ENCODE measurements around the gene KCNJ15. TPM values are rescaled to one million over a fixed set of nuclear protein-coding genes. Genes with fewer than 3 reads are reported as not detected.

The KCNJ15 gene
- total RNA-seq, 1 donor: under 0.01 TPM

DNA sequence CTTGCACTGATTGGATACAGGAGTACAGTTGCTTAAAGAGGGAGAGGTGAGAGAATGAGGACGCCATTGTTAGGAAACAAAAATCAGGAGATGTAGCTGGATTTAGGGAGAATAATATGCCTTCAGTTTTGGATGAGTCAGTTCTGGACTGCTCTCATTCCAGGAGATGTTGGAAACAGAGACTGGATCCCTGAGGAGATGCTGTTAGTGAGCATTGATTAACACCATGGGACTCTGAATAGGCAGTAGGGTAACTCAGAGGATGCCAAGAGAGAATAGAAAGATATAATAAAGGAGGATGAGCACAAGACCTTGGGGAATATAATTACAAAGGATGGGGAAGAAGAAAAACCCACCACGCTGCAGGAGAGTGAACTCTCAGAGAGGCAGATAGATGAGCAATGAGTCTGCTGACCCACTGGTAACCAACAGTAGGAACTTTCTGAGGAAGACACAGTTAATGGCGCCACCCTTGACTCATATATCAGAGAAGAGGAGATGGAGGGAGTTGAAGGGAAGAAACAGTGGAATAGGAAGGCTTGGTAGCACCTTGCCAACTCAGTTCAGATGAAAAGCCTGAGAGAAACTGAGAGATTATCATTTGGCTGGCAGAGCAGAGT, 10.5 kb downstream of the KCNJ15 start:
- DNase-seq (ENCODE audit: low read depth in 2 of 3, low spot score in 2 of 3): no peak

DNA sequence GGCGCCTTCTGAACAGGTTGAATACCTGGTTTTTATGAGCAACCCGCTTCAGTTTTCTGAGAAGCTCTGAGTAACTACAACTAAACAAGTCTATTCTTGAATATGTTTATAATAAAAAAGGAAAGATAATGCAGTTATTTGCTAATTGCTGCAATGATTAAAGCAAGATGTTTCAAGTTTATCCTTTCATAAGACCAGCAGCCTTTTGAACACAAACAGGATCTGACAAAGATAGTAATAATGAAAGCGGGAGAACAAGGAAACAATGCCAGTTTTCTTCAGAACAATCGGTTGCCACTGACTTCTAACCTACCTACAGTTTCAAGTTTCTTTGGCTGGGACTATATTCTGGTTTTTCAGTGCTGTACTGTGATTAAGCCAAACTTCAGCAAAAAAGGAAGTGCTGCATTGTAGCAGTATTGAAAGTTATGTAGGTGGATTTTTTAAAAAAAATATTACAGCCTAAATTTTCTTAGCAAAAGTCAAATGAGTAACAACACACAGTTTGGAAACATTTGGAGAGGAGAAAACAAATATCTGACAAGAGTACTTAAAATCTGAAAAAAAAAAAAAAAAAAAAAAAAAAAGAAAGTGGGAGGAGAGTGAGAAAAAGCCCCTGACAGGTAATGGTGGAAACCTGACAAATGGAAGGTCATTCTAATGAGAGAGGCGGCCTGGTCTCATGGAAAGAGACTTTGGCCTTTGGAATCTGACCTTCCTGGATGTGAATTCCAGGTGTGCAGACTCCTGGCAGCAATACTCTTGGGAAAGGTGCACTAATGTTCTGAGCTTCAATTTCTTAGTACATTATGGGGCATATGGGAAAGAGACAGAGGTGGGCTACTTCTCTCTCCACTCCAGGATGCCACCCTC, 11.4 kb downstream of the KCNJ15 start:
- no peak for DNase-seq (ENCODE audit: low read depth in 2 of 3, low spot score in 2 of 3)

DNA sequence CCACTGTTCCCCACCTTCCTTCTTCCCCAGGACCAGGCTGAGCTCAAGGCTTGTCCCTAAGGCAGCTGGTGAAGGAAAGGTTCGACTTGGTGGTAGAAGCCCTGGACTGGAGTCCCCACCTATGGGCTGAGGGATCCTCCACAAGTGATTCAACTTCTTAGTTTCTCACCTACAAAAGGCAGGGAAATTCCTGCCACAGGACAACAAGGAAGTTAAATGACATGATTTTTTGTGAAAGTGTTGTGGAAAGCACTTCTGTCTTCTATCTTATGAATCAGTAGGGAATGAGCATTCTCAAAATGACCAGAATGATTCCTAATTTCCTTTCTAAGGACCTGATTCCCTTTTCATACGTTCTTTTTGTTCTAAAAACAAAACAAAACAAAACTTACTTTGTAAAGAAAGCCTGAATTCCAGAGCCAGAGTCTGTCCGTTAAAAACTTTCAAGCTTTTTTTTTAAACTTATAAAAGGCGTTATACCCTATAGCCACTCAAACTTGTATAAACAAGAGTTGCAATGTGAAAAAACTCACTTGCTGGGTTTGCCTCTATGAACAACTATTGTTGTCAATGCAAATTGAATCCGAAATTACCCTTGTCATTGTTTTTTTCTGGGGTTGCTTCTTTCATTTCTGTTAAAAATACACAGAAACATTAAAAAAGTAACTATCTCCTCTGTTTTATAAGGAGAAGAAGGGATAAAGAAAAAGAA, 12.2 kb downstream of the KCNJ15 start:
- no peak for DNase-seq (ENCODE audit: low read depth in 2 of 3, low spot score in 2 of 3)

DNA sequence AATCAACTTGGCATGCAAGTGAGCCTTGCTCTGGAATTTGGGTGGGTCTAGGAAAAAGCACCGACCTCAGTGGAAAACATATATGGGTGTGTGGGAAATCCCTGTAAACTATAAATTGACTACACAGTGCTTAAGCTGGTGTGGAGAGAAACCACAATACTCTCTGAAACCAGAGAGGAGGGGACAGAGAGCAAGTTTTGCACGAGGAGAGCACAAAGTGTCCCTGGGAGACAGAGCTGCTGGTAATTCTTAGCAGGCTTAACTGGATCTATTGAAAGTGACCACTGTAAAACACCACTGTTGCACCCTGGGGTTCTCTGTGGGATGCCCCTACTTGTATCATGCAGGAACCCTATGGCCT, 12.8 kb downstream of the KCNJ15 start:
- DNase-seq (ENCODE audit: low read depth in 2 of 3, low spot score in 2 of 3): no peak

DNA sequence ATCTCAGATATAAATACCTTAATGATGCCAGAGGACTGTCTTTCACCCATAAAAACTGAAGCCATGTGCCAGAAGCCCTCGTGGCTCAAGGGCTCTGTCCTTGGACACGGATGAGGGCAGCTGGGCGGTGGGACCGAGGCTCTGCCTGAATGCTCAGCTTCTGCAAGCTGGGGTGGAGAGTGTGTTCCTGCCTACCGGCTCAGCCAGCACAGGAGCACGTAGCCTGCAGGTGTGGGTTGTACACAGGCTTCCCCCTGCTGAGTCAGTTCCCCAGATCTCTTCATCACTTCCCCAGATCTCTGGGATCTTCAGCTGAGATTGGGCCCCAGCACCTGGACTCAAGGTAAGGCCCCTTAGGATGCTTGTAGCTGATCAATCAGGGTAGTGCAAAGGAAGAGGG, 15.4 kb downstream of the KCNJ15 start:
- no peak for DNase-seq (ENCODE audit: low read depth in 2 of 3, low spot score in 2 of 3)

DNA sequence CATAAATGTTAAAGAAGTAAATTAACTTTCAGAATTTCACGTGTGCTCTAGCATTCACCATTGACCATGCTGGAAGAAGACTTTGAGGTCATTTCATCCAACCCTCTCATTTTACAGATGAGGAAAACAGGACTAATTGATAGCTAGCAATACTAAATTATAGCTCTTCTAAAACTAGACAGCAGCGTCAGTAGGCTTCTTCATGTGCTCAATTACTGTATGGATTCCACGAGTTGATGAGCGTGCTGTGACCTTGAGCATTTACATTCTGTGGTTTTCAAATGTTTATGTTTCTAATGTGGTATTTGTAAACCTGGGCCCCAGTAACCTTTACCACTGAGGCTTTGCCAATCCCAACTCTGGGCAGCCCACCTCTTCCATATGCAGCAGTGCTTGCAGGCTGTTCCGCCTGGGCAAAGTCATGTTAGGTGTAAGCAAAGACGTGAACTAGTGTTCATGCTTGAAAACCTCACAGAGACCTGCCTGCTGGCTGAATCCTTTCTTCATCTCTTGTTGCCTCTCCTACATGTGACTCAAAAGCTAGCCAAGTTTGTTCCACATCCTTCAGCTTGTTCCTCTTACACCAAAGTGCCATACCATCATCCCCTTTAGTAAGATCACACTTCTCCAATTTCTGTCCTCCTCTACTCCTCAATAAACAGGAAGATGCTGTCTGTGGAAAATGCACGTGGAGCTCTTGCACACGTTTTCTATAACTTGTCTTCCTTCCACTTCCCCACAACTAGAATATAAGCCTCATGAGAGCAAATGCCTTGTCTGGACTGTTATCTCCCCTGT, 17.2 kb downstream of the KCNJ15 start:
- peak in 1 of 3 donors; percentile 19 for DNase-seq (ENCODE audit: low read depth in 2 of 3, low spot score in 2 of 3)

DNA sequence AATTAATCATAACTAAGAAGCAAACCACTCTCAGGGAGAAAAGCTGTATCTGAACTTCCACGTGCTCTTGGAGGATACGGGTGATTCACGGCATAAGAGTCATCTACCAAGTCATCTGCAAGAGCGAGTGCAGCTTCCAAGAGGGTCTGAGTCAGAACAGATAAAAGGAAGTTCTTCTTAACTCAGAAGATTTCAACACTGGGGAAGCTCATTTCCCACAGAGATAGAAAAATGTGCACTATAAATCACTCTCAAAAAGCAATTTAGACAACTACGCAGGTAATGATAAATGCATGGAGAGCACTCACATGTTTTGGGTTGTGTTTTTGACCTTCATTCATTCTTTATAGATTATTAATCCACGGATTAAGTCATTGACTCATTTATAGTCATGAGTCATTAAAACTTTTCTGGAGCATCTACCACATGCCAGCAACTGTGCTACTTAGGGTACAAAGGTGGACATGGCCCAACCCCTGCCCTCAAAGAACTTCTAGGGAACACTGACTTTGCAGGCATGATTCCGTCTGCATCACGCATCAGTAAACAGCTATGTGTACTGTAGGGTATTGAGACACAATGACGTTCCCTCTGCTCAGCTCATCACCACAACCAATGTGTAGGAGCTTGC, 20.8 kb downstream of the KCNJ15 start:
- peak in 2 of 3 donors; percentile 37 to 43 for DNase-seq (ENCODE audit: low read depth in 2 of 3, low spot score in 2 of 3)

DNA sequence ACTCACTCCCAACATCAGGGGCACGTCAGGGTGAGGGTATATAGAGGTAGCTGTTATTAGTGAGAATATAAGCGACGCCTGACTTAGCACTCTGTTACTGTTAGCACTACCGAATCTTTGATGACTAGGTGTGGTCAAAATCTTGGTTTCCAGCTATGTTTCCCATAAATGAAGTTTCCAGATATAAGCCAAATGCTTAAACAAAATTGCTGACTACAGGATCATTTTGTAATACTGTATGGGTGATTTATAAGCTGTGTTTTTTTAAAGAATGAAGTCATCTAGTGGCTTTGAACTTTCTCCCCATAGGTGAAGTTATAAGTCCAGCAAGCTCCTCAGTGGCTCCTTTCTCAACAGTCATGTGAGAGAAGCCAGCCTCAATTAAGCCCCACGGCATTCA, 23.7 kb downstream of the KCNJ15 start:
- DNase-seq (ENCODE audit: low read depth in 2 of 3, low spot score in 2 of 3): no peak

DNA sequence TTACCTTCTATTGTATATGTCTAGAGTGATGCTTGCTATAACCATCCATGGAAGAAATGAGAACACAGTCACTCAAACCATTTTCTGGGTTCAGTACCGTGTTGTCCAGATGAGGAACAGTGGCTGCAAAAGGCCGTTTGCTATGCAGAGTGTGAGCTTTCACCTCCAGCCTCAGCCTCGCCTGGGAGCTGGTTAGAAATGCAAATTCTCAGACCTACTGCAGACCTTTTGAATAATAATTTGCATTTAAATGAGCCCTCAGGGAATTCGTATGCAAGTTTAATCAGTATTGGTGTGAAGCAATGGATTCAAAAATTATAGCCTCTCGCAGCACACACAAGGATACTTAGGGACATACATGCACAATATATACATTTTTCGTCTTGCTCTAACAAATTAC, 24.1 kb downstream of the KCNJ15 start:
- no peak for DNase-seq (ENCODE audit: low read depth in 2 of 3, low spot score in 2 of 3)

DNA sequence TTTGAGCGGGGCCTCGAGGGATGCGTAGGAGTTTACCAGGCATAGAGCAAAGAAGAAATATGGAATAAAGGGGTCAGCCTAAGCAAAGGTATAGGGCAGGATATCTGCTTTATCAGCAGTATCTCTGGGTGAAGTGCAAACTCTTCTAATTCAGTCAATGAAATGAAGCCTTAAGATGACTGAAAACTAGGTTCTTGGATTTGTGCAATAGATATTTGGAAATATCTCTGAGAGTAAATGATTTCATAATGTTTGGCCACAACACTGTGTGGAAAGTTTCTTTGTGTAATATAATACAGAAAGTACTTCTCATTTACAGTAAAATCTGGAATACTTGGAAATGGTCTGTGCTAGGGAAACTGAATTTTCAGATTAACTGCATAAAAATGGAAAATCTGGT, 26.1 kb downstream of the KCNJ15 start:
- DNase-seq (ENCODE audit: low read depth in 2 of 3, low spot score in 2 of 3): no peak

DNA sequence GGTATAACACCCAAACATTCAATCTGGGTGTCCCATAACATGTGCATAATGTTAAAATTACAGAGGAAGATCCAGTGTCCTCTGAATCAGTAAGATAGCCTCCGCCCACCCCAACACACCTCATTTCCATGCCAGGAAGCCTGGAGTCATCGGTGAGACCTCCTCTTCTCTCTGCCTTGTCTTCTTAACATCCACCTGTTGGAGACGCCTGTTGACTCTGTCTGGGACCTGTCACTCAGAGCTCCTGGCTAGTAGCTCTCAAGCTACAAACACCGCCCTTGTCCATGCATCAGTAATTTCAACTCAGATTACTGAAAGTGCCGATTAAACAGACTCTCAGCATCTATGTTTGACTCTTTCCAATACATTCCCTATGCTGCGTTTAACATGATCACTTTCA, 27.4 kb downstream of the KCNJ15 start:
- DNase-seq (ENCODE audit: low read depth in 2 of 3, low spot score in 2 of 3): no peak

DNA sequence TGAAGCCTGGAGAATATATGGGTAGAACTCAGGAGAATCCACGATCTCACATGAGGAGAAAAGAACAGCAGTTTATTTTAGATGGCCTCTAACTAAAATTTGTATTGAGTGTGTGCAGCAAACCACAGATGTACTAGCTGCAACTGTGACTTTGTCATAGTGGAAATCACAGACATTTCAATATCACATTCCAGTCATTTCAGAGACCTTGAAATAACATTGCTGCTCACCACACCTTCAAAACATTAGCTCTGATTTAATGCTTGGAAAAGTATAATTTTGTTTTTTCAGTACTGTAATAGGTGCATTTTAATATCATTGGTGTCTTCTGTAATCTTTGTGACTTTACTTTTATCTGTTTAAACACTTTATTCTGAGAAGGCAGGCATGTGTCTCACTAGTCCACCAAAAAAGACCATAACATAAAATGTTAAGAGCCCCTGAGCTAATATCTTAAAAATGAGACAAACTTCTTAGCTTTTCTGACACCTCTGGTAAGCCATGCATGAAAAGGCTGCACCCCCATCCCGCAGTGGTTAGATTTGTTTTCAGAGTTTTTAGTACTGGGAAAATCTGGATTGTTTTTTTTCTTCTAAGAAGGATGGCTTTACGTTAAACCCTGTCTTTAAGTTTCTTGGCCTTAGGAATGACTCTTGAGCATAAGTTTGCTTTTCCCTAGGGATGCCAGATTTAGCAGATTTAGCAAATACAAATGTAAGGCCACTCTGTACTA, 30.1 kb downstream of the KCNJ15 start:
- no peak for DNase-seq (ENCODE audit: low read depth in 2 of 3, low spot score in 2 of 3)

DNA sequence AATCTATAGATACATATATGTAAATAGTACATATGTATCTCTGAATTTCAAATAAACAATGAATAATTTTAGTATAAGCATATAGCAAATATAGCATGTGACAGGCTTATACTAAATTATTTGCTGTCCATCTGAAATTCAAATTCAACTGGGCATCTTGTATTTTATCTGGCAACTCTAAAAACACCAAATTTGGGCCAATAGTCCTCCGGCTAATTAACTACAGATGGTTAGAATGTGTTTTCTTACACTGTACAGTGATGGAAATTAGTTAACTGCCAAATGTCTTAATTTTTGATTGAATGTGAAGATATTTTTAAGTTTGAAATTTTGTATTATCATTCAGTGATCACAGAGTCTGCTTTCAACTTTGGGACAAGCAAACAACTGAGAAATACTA, 30.7 kb downstream of the KCNJ15 start:
- no peak for DNase-seq (ENCODE audit: low read depth in 2 of 3, low spot score in 2 of 3)

DNA sequence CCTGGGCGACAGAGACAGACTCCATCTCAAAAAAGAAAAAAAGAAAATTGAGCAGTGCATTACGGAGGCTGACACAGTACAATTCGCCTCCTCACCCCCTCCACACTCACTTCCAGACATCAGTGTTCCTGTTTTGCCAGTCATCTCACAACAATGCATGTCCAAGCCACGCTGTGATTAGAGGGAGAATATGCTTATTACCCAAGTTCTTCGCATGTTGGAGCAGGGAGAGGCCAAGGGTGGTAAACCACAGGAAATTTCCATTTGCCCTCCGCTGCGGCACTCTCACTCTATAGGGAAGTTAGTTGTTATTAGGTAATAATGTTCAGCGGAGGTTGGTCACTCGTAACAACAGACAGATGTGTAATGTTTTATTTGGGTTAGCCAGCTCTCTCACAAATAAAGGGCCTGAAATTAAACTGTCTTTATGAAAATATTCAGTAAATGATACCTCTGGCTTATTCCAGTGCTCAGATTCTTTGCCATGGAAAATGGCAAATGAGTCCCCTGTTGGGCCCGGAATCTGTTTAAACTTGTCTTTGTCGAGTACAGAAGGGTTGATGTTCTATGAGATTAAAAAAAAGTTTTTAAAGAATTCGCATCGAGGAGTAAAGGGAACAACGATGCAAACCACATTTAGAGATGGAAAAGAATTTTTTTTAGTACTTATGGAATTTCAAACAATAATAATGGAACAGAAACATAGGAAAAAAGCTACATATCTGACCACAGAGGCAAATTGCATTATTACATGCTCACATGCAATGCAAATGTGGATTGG, 33.1 kb downstream of the KCNJ15 start:
- peak in 2 of 3 donors; percentile 50 to 79 for DNase-seq (ENCODE audit: low read depth in 2 of 3, low spot score in 2 of 3)

DNA sequence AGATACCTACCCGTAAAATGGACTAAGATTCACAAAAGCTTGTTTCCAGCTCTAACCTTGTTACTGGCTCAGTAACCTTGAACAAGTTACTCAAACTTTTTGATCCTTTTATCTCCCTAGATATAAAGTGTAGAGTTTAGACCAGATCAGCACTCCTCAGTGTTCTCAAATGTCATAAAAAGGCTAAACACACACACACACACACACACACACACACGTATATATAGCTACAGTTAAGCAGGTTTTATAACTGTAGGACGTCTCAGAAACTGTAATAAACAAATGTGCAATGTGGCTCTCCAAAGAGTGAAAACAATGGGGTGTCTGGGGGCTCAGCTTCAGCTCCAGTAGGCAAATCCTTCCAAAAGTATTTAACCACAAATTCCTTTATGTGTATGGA, 34.0 kb downstream of the KCNJ15 start:
- DNase-seq (ENCODE audit: low read depth in 2 of 3, low spot score in 2 of 3): no peak

DNA sequence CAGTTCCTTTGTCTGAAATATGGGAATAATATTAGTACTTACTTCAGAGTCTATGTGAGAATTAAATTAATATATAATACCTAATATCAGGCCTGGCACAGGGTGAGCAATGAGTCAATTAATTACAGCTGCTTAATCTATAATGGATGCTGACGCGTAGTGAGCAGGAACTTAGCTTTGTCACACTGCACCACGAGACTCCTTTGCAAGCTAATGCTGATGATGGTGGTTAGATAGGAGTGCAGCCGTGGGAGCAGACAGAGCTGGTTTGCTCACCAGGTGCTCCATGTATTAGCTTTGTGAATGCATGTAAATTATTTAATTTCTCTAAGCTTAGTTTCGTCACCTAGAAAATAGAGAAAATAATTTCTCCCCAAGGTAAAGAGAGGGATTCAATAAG, 35.1 kb downstream of the KCNJ15 start:
- no peak for DNase-seq (ENCODE audit: low read depth in 2 of 3, low spot score in 2 of 3)

DNA sequence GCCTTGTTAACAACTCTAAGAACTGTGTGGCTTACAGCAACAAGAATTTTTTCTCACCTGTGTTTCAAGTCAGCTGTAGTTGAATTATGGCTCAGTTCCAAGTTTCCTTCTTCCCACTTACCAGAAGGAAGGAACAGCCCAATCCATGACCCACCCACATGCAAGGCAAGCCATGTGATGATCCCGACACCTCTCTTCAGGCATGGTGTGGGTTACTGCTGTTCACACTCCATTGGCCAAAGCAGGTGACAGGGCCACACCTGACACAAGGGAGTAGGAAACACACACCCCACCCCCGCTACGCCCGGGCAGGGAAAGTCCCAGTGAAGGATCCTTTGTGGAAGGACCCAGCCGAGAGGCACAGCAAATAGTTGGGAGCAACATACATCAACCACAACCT, 36.3 kb downstream of the KCNJ15 start:
- no peak for DNase-seq (ENCODE audit: low read depth in 2 of 3, low spot score in 2 of 3)

DNA sequence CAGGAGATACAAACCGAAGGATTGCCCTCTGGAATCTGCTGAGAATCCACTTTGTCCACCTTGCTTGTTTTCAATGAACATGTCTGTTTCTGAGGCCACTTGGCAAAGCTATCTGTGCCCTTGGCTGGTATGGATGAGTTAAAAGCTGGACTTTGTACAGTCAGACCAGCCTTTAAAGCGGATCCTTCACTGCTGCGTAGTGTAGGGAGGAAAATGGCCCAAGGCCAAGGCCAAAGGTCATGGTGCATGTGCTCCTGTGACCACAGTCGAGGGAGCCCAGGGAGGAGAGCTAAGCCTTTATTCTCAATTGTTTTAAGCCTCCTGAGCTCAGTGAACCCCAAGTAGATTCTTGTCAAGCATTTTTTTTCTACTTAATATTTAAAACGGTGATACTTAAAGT, 37.0 kb downstream of the KCNJ15 start:
- no peak for DNase-seq (ENCODE audit: low read depth in 2 of 3, low spot score in 2 of 3)

DNA sequence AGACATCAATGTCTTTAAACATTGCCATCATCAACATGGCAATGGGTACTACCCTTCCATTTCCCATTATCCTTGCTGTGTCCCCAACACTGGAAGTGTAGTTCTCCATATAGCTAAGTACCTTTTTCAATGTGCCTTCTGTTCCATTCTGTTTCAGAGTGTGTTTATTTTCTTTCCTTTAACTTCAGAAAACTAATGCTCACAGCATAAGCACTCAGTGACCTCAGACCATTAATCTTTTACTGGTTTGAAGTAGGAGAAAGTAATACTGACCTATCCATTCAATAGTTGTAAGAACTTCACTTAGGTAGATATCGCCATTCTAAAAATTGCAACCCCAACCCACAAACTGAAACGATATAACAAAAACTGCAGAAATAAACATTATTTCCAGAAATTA, 37.8 kb downstream of the KCNJ15 start:
- DNase-seq (ENCODE audit: low read depth in 2 of 3, low spot score in 2 of 3): no peak

Measured in hematopoietic multipotent progenitor cell (in vitro differentiated cells).